K562 (cell line): Measurements from ENCODE around the gene ARHGEF4. TPM values are rescaled to one million over a fixed set of nuclear protein-coding genes. Genes with fewer than 3 reads are reported as not detected.
A peak's percentile ranks its signal among the peaks of the same experiment; 100 is the strongest.

Experiments used
- ATAC-seq: fragments of 200-7000 bp; cut with Tn5 transposase; 3 replicates; pipeline ENCODE4 v1.9.1; 2020; ENCODE audit warnings: moderate library complexity
- BruUV-seq: library from RNA; stranded (reverse); fragments of 400-500 nt; replicated peaks from 2 replicates; lab custom pipeline; 2021; lab: Mats Ljungman, UMichigan
- CTCF ChIA-PET: fragments of 300-600 bp; formaldehyde crosslinking; extraction: SDS; loops from one replicate; lab custom pipeline; 2021; ENCODE audit warnings: low intra/inter-chr PET ratio; lab: Yijun Ruan, JAX
- POLR2A ChIA-PET: fragments of 300-600, 350-650 bp; sonication (Branson Sonifier 250); formaldehyde crosslinking; extraction: SDS; loops from one replicate; lab custom pipeline; 2021; ENCODE audit warnings: antibody characterized with exemption, inconsistent platforms; lab: Yijun Ruan, JAX
- DNase-seq, 4 experiments: peaks; one replicate each; pipeline versions ENCODE4 v3.0.0 to v3.0.0-alpha.2; 2011 to 2018; ENCODE audit warnings: low spot score in 3 of 4, mixed read lengths in 3 of 4; ENCODE audit errors: extremely low read depth in 1 of 4
- FAIRE-seq: peaks from 2 replicates; lab custom pipeline; 2011; peaks lifted over from hg19 to GRCh38; lab: Jason Lieb, UNC
- H2AFZ ChIP-seq: 2 replicates; pipeline ENCODE4 v1.6.0; 2011; ENCODE audit warnings: low read depth, low read length, control low read depth, inconsistent platforms
- H3K27ac ChIP-seq: fragments of 200-600 bp; 3 replicates; pipeline ENCODE4 v1.8.0; 2011; ENCODE audit warnings: low read depth, mild to moderate bottlenecking, control low read depth, inconsistent platforms, low read length, moderate library complexity, mixed read lengths; ENCODE audit errors: extremely low read depth
- H3K27me3 ChIP-seq, 2 experiments: fragments of 300-600 bp in 1 of 2; 2 replicates in 1 of 2; 3 replicates in 1 of 2; pipeline versions ENCODE4 v1.6.0 to v1.8.0; 2011; ENCODE audit warnings: inconsistent platforms in 2 of 2, low read length in 2 of 2, mild to moderate bottlenecking in 1 of 2, mixed read lengths in 1 of 2, moderate library complexity in 1 of 2; ENCODE audit not compliant: control insufficient read depth in 2 of 2, insufficient read depth in 2 of 2
- H3K36me3 ChIP-seq: fragments of 300-600 bp; 3 replicates; pipeline ENCODE4 v1.8.0; 2011; ENCODE audit warnings: mild to moderate bottlenecking, low read length, inconsistent platforms; ENCODE audit not compliant: control insufficient read depth, insufficient read depth
- H3K4me1 ChIP-seq, 2 experiments: fragments of 200-600 bp in 1 of 2; replicated peaks in 1 of 2; 2 replicates in 1 of 2; 3 replicates in 1 of 2; pipeline versions ENCODE4 v1.5.1 to v1.8.0; 2011; ENCODE audit warnings: inconsistent platforms in 2 of 2, low read length in 2 of 2, mild to moderate bottlenecking in 1 of 2, mixed read lengths in 1 of 2, moderate library complexity in 1 of 2; ENCODE audit not compliant: control insufficient read depth in 2 of 2, insufficient read depth in 2 of 2
- H3K4me2 ChIP-seq: 2 replicates; pipeline ENCODE4 v1.6.1; 2011; ENCODE audit warnings: low read length, control low read depth, inconsistent platforms, mixed read lengths; ENCODE audit not compliant: insufficient read depth
- H3K4me3 ChIP-seq: fragments of 200-600 bp; sonication (generic), shearing (Covaris generic); 2 replicates; pipeline ENCODE4 v1.5.1; 2016; ENCODE audit warnings: control low read depth, inconsistent platforms
- H3K79me2 ChIP-seq: fragments of 200-600 bp; 3 replicates; pipeline ENCODE4 v1.8.0; 2011; ENCODE audit warnings: low read length, inconsistent platforms; ENCODE audit not compliant: control insufficient read depth, insufficient read depth
- H3K9ac ChIP-seq, 2 experiments: 2 replicates each; pipeline versions ENCODE4 v1.6.0 to v1.6.1; 2011; ENCODE audit warnings: low read depth in 2 of 2, low read length in 2 of 2, control low read depth in 1 of 2, inconsistent platforms in 1 of 2, mild to moderate bottlenecking in 1 of 2, mixed read lengths in 1 of 2; ENCODE audit not compliant: insufficient read depth in 1 of 2
- H3K9me1 ChIP-seq: one replicate; pipeline ENCODE4 v1.6.0; 2011; ENCODE audit warnings: inconsistent platforms, mild to moderate bottlenecking, low read length, moderate library complexity; ENCODE audit not compliant: control insufficient read depth, insufficient read depth
- H3K9me3 ChIP-seq: replicated peaks from 2 replicates; pipeline ENCODE4 v1.5.1; 2011; ENCODE audit warnings: low read depth, low read length, inconsistent platforms; ENCODE audit not compliant: control insufficient read depth, insufficient read depth
- H4K20me1 ChIP-seq: replicated peaks from 2 replicates; pipeline ENCODE4 v1.6.1; 2011; ENCODE audit warnings: low read length, inconsistent platforms, mixed read lengths; ENCODE audit not compliant: control insufficient read depth, insufficient read depth
- NR1H2 ChIP-seq: sonication (generic); formaldehyde crosslinking; IDR thresholded peaks from 2 replicates; pipeline ENCODE4 v1.4.0; 2020; ENCODE audit warnings: mild to moderate bottlenecking, missing genetic modification reagents
- RAD21 ChIP-seq, 2 experiments: fragments of 250-450 bp in 1 of 2; fragments of 450-650 bp in 1 of 2; sonication (Bioruptor Pico) in 1 of 2; formaldehyde crosslinking in 1 of 2; IDR thresholded peaks in 1 of 2; conservative IDR thresholded peaks in 1 of 2; 2 replicates each; pipeline versions ENCODE4 v1.4.0 to v1.8.0; 2020 to 2022; ENCODE audit warnings: mild to moderate bottlenecking in 2 of 2, moderate library complexity in 1 of 2
- ZNF644 ChIP-seq: fragments of 200-800 bp; sonication (Bioruptor generic); IDR thresholded peaks from 2 replicates; pipeline ENCODE4 v1.6.1; 2016; ENCODE audit warnings: low read depth, missing genetic modification characterization, missing compliant biosample characterization
- WGBS: fragments of 100-300 bp; shearing (Covaris generic); methylation state at CpG from one replicate; pipeline ENCODE4 v1.1.6; 2016; ENCODE audit warnings: low coverage, mixed read lengths; ENCODE audit not compliant: insufficient coverage; ENCODE audit errors: missing lambda C conversion rate; 5-methylcytosine and 5-hydroxymethylcytosine counted together
- in situ Hi-C: fragments of 300-500 bp; cut with MboI; formaldehyde crosslinking; loops from 4 replicates; pipeline ENCODE4 v1.15.0; 2018; ENCODE audit warnings: inconsistent platforms, mixed read lengths
- intact Hi-C: fragments of 100-400 bp; cut with micrococcal nuclease; formaldehyde crosslinking; loops from 2 replicates; pipeline ENCODE4 v1.14.2; 2022
- polyA plus RNA-seq, 8 experiments: library from polyadenylated mRNA; depleted of rRNA in 4 of 8; stranded (reverse) in 5 of 8; unstranded in 3 of 8; fragments of >200 nt; fragmentation: Nextera tagmentation in 2 of 8; fragmentation: Illumina TruSeq in 1 of 8; extraction: Ambion mirVana in 2 of 8; extraction: Trizol in 1 of 8; gene quantifications; 2 replicates each; pipeline versions ENCODE4 v1.2.1 to v1.2.3, GENCODE V29; 2011 to 2014; ENCODE audit warnings: inconsistent platforms in 1 of 8, missing spikeins in 1 of 8
- total RNA-seq, 7 experiments: library from RNA; depleted of rRNA in 6 of 7; stranded (reverse); fragments of >200 nt in 6 of 7; fragmentation: Illumina TruSeq in 2 of 7; extraction: Trizol in 2 of 7; gene quantifications; 2 replicates each; pipeline versions ENCODE4 v1.2.1 to v1.2.3, GENCODE V29; 2011 to 2021; ENCODE audit warnings: low replicate concordance in 1 of 7
- TF ChIP-seq, protein P1 (sequence below): fragments of 250-450 bp; sonication (Bioruptor Pico); IDR thresholded peaks from 2 replicates; pipeline ENCODE4 v1.4.0; 2020; ENCODE audit warnings: mild to moderate bottlenecking, moderate library complexity, borderline replicate concordance
- TF ChIP-seq, protein P2 (sequence below): fragments of 450-650 bp; IDR thresholded peaks from one replicate; pipeline ENCODE4 v1.6.1; 2018; ENCODE audit warnings: mild to moderate bottlenecking, moderate library complexity; ENCODE audit not compliant: partially characterized antibody
- TF ChIP-seq, protein P3 (sequence below), 2 experiments: fragments of 450-650 bp in 1 of 2; sonication (generic) in 1 of 2; formaldehyde crosslinking in 1 of 2; IDR thresholded peaks; 2 replicates each; pipeline versions ENCODE4 v1.7.1 to v1.9.0; 2016 to 2022; ENCODE audit warnings: inconsistent platforms in 1 of 2, mild to moderate bottlenecking in 1 of 2, missing genetic modification reagents in 1 of 2

ARHGEF4 gene
- total and polyA plus RNA-seq, 9 of the 15 experiments (the other 6 are each of a cell fraction or from before 2014, with no cell fraction given): not detected

DNA sequence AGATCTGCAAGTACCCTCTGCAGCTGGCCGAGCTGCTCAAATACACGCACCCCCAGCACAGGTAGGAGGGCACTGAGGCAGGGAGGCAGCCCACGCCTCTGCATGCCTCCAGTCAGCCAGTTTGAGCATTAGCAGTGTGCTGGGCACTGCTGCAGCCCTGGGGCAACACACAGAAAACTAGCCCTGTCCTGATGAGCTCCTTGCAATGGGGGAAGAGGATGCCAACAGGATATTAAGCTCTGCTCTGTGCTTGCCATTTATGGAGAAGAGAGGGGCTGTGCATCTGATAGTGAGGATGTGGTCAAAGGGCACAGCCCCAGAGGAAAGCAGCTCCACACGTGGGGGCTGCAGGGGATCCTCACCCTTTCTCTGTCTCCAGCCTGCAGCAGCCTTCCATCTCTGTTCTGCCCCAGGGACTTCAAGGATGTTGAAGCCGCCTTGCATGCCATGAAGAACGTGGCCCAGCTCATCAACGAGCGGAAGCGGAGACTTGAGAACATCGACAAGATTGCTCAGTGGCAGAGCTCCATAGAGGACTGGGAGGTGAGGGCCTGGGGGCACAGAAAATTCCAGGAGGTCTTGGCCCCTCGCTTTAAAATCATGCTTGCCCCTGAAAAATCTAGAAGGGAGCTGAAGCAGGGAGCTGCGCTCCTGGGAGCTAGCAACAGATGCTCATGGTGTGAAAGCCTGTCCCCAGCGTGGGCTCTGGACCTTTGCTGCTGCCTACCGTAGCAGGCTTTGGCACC lies 204.9 kb downstream of the ARHGEF4 start:
- Histone ChIP-seq H3K4me1 (peaks cover 2 to 32% of the 10 kb centered on the region in 2 experiments; a peak in 4 of 5 replicates), H3K4me2 (no peak overlapping the region), H3K9me3 (no peaks in the 10 kb centered on the region), H3K9me1 (peaks cover 4% of the 10 kb centered on the region), H3K4me3 (no peak overlapping the region), H2AFZ (no peak overlapping the region), H4K20me1 (peaks cover 5% of the 10 kb centered on the region), H3K9ac (peak overlapping the region in 1 of 2 experiments; percentile 17; a peak in 1 of 4 replicates), H3K27me3 (peaks cover 0 to 10% of the 10 kb centered on the region in 2 experiments; a peak in 2 of 5 replicates), H3K79me2 (no peaks in the 10 kb centered on the region), H3K27ac (no peak overlapping the region), H3K36me3 (peaks cover 2% of the 10 kb centered on the region; the same call in 1 of the 3 replicates)
- intact Hi-C loops: no loop called here
- in situ Hi-C loops: no loop called here
- no peak for ATAC-seq
- ChIA-PET CTCF (no interaction called here), POLR2A (no interaction called here)
- FAIRE-seq: no peak
- BruUV-seq: no TSS peak
- DNase-seq: no peak
- WGBS: 50% methylated on average over 11 of the region's 14 CpGs
- no peak for TF ChIP-seq RAD21 (CRISPR knock-in tag; conservative IDR thresholded peaks at IDR 0.05 in 1 of 2, IDR thresholded peaks at IDR 0.05 in 1 of 2)
- TF ChIP-seq, protein P1, sequence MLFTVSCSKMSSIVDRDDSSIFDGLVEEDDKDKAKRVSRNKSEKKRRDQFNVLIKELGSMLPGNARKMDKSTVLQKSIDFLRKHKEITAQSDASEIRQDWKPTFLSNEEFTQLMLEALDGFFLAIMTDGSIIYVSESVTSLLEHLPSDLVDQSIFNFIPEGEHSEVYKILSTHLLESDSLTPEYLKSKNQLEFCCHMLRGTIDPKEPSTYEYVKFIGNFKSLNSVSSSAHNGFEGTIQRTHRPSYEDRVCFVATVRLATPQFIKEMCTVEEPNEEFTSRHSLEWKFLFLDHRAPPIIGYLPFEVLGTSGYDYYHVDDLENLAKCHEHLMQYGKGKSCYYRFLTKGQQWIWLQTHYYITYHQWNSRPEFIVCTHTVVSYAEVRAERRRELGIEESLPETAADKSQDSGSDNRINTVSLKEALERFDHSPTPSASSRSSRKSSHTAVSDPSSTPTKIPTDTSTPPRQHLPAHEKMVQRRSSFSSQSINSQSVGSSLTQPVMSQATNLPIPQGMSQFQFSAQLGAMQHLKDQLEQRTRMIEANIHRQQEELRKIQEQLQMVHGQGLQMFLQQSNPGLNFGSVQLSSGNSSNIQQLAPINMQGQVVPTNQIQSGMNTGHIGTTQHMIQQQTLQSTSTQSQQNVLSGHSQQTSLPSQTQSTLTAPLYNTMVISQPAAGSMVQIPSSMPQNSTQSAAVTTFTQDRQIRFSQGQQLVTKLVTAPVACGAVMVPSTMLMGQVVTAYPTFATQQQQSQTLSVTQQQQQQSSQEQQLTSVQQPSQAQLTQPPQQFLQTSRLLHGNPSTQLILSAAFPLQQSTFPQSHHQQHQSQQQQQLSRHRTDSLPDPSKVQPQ (CRISPR knock-in tag): no peak
- no peak for TF ChIP-seq NR1H2 (CRISPR knock-in tag)
- TF ChIP-seq, protein P2, sequence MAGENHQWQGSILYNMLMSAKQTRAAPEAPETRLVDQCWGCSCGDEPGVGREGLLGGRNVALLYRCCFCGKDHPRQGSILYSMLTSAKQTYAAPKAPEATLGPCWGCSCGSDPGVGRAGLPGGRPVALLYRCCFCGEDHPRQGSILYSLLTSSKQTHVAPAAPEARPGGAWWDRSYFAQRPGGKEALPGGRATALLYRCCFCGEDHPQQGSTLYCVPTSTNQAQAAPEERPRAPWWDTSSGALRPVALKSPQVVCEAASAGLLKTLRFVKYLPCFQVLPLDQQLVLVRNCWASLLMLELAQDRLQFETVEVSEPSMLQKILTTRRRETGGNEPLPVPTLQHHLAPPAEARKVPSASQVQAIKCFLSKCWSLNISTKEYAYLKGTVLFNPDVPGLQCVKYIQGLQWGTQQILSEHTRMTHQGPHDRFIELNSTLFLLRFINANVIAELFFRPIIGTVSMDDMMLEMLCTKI: no peak
- TF ChIP-seq, protein P3, sequence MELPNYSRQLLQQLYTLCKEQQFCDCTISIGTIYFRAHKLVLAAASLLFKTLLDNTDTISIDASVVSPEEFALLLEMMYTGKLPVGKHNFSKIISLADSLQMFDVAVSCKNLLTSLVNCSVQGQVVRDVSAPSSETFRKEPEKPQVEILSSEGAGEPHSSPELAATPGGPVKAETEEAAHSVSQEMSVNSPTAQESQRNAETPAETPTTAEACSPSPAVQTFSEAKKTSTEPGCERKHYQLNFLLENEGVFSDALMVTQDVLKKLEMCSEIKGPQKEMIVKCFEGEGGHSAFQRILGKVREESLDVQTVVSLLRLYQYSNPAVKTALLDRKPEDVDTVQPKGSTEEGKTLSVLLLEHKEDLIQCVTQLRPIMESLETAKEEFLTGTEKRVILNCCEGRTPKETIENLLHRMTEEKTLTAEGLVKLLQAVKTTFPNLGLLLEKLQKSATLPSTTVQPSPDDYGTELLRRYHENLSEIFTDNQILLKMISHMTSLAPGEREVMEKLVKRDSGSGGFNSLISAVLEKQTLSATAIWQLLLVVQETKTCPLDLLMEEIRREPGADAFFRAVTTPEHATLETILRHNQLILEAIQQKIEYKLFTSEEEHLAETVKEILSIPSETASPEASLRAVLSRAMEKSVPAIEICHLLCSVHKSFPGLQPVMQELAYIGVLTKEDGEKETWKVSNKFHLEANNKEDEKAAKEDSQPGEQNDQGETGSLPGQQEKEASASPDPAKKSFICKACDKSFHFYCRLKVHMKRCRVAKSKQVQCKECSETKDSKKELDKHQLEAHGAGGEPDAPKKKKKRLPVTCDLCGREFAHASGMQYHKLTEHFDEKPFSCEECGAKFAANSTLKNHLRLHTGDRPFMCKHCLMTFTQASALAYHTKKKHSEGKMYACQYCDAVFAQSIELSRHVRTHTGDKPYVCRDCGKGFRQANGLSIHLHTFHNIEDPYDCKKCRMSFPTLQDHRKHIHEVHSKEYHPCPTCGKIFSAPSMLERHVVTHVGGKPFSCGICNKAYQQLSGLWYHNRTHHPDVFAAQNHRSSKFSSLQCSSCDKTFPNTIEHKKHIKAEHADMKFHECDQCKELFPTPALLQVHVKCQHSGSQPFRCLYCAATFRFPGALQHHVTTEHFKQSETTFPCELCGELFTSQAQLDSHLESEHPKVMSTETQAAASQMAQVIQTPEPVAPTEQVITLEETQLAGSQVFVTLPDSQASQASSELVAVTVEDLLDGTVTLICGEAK (IDR thresholded peaks at IDR 0.05): no peak
- TF ChIP-seq, protein P3 (CRISPR knock-in tag; IDR thresholded peaks at IDR 0.05): no peak
- no peak for TF ChIP-seq ZNF644
